GM10266 (cell line): ENCODE results near the gene THAP10.
A peak's percentile ranks its signal among the peaks of the same experiment; 100 is the strongest.
"Not testable (repeated sequence)": the region's sequence is repeated elsewhere in the genome, so short reads cannot be mapped to it uniquely, and the experiment has no call there.

Source experiments
- DNase-seq: peaks from one replicate; pipeline ENCODE4 v3.0.0; 2012; ENCODE audit errors: extremely low spot score
- TF ChIP-seq, protein P1 (sequence below): IDR thresholded peaks from 2 replicates; pipeline ENCODE4 v1.5.1; 2012; ENCODE audit warnings: mild to moderate bottlenecking, low read depth; ENCODE audit not compliant: control insufficient read depth, insufficient read depth; ENCODE audit errors: missing control alignments

The THAP10 gene

DNA sequence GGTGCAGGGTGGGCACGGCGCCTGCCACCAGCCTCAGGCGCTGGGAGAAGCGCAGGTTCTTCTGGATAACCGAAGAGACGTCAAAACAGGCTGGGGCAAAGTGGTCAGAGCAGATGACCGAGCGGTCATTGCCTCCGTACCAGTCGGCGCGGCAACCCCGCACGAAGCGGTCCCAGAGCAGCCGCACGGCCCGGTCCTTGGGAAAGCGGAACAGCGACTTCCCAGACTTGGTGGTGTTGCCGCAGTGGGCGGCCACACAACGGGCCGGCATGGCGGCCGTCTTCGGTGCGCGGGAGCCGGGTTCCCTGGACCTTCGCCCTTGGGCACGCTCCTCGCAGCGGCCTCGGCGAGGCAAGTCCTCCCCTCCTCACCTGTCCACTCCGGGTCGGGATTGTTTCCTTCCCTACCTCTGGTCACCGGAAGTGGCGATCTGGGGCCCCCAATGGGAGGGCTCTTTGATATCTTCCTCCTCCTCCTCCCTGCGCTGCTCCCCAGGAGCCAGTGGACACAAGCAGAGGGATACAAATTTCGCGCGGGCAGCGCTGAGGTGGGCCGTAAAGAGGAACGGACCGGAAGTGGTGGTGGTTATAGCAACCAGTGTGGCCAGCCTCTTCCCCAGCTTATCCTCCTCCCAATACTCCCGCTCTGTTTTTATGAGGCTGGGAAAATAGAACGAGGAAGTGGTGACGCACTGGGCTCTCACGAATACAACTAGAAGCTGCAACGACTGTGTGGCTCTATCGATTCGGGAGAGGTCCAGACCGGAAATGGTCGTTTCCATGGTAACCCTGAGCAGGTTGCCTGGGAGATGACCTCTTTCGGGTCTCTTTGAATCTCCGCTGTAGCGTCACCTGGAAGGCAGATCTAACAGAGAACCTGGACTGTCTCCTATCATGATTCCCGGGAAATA lies at the start of gene THAP10, which contains the start of gene LRRC49:
TSS of gene THAP10 (minus strand) at position 432 of the 910 bp plus-strand sequence. CDS start at position 271, 161 bp downstream.
TSS of gene LRRC49 (plus strand) at position 825 of the 910 bp plus-strand sequence. CDS start at position 894, 69 bp downstream.
- DNase-seq, result peak; percentile 82
- TF ChIP-seq, protein P1, sequence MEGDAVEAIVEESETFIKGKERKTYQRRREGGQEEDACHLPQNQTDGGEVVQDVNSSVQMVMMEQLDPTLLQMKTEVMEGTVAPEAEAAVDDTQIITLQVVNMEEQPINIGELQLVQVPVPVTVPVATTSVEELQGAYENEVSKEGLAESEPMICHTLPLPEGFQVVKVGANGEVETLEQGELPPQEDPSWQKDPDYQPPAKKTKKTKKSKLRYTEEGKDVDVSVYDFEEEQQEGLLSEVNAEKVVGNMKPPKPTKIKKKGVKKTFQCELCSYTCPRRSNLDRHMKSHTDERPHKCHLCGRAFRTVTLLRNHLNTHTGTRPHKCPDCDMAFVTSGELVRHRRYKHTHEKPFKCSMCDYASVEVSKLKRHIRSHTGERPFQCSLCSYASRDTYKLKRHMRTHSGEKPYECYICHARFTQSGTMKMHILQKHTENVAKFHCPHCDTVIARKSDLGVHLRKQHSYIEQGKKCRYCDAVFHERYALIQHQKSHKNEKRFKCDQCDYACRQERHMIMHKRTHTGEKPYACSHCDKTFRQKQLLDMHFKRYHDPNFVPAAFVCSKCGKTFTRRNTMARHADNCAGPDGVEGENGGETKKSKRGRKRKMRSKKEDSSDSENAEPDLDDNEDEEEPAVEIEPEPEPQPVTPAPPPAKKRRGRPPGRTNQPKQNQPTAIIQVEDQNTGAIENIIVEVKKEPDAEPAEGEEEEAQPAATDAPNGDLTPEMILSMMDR, result no peak

- no peak for DNase-seq
- TF ChIP-seq, protein P1, result no peak
Measured at GRCh38 chr15:70936326-70936725, 44.1 kb upstream of the THAP10 start.

DNA sequence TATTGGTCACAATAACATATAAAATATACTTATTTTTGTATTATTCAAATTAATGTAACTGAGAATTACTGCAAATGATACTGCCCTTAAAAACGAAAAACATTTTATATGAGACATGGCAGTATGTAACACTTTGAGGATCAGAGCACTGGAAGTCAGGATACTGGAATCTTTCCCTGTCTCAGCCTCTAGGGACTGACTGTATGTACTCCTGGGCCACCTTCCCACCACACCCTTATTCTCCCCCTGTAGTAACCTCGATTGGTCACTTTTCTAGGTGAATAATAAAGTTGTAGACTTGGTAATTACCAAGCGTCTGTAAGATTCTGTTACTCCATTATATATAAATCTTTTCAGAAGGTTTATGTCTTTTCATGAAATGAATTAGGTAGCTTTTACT lies 43.4 kb upstream of the THAP10 start:
- DNase-seq, result no peak
- TF ChIP-seq, protein P1, result no peak

- DNase-seq, result no peak
- TF ChIP-seq, protein P1, result no peak
Measured at GRCh38 chr15:70933411-70933810, 41.2 kb upstream of the THAP10 start.

- no peak for DNase-seq
- TF ChIP-seq, protein P1, result no peak
Measured at GRCh38 chr15:70932397-70932796, 40.2 kb upstream of the THAP10 start.

GRCh38 chr15:70931821-70932220 lies 39.6 kb upstream of the THAP10 start:
- no peak for DNase-seq
- TF ChIP-seq, protein P1, result no peak

DNA sequence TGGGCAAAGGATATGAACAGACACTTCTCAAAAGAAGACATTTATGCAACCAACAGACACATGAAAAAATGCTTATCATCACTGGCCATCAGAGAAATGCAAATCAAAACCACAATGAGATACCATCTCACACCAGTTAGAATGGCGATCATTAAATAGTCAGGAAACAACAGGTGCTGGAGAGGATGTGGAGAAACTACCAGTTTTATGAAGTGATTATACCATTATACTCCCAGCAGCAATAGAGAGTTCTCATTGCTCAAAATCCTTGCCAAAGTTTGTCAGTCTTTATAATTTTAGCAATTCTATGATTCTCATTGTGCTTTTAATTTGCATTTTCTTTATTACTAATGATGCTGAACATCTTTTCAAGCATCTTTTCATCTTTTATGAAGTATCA lies 34.7 kb upstream of the THAP10 start:
- not testable (repeated sequence) for DNase-seq
